CD14-positive monocyte (primary cell): ENCODE measurements around the gene CD226. TPM values are rescaled to one million over a fixed set of nuclear protein-coding genes. Genes with fewer than 3 reads are reported as not detected.

Experiments
- DNase-seq, 3 donors: peaks; one replicate each; pipeline ENCODE4 v3.0.0-alpha.2; 2011 to 2022
- H2AFZ ChIP-seq: 2 replicates; pipeline ENCODE4 v1.6.0; 2012; ENCODE audit warnings: mild to moderate bottlenecking, low read depth, low read length, inconsistent platforms; ENCODE audit not compliant: insufficient read depth, poor library complexity, severe bottlenecking
- H3K27ac ChIP-seq, 2 donors: 1 replicate in 1 of 2; 2 replicates in 1 of 2; pipeline ENCODE4 v1.5.1; 2012 to 2013; ENCODE audit warnings: low read length in 2 of 2, control low read depth in 1 of 2, inconsistent platforms in 1 of 2, low read depth in 1 of 2, mild to moderate bottlenecking in 1 of 2
- H3K27me3 ChIP-seq, 2 donors: one replicate each; pipeline versions ENCODE4 v1.6.0 to v1.6.1; 2011 to 2013; ENCODE audit warnings: low read length in 2 of 2; ENCODE audit not compliant: control insufficient read depth in 2 of 2, insufficient read depth in 2 of 2
- H3K36me3 ChIP-seq, 2 donors: replicated peaks in 1 of 2; 1 replicate in 1 of 2; 2 replicates in 1 of 2; pipeline versions ENCODE4 v1.5.1 to v1.6.1; 2012 to 2013; ENCODE audit warnings: low read length in 2 of 2, control low read depth in 1 of 2, inconsistent platforms in 1 of 2, mild to moderate bottlenecking in 1 of 2; ENCODE audit not compliant: insufficient read depth in 2 of 2, control insufficient read depth in 1 of 2
- H3K4me1 ChIP-seq, 2 donors: 1 replicate in 1 of 2; 2 replicates in 1 of 2; pipeline versions ENCODE4 v1.5.1 to v1.6.1; 2012 to 2013; ENCODE audit warnings: low read length in 2 of 2, control low read depth in 1 of 2, inconsistent platforms in 1 of 2, mild to moderate bottlenecking in 1 of 2, moderate library complexity in 1 of 2; ENCODE audit not compliant: insufficient read depth in 2 of 2, control insufficient read depth in 1 of 2
- H3K4me2 ChIP-seq: replicated peaks from 2 replicates; pipeline ENCODE3; 2012; ENCODE audit warnings: low read length, moderate library complexity, mild to moderate bottlenecking; ENCODE audit not compliant: poor library complexity, severe bottlenecking; ENCODE audit errors: extremely low read depth
- H3K4me3 ChIP-seq, 3 experiments: fragments of 200-600 bp in 1 of 3; sonication (generic) in 1 of 3; replicated peaks in 1 of 3; 1 replicate in 2 of 3; 2 replicates in 1 of 3; pipeline ENCODE4 v1.5.1; 2011 to 2013; ENCODE audit warnings: low read length in 3 of 3, mild to moderate bottlenecking in 3 of 3, control low read depth in 2 of 3, low read depth in 2 of 3, inconsistent platforms in 1 of 3, moderate library complexity in 1 of 3
- H3K79me2 ChIP-seq: 2 replicates; pipeline ENCODE4 v1.6.0; 2012; ENCODE audit warnings: mild to moderate bottlenecking, control low read depth, inconsistent platforms, low read length, moderate library complexity; ENCODE audit not compliant: insufficient read depth
- H3K9ac ChIP-seq: 2 replicates; pipeline ENCODE4 v1.6.0; 2017; ENCODE audit warnings: low read length, mild to moderate bottlenecking; ENCODE audit not compliant: insufficient read depth, poor library complexity, severe bottlenecking
- H3K9me3 ChIP-seq, 2 donors: replicated peaks in 1 of 2; 1 replicate in 1 of 2; 2 replicates in 1 of 2; pipeline versions ENCODE4 v1.5.1 to v1.6.1; 2012 to 2013; ENCODE audit warnings: low read length in 2 of 2, control low read depth in 1 of 2; ENCODE audit not compliant: control insufficient read depth in 1 of 2, insufficient read depth in 1 of 2
- H4K20me1 ChIP-seq: 2 replicates; pipeline ENCODE4 v1.6.0; 2012; ENCODE audit warnings: mild to moderate bottlenecking, low read length, control low read depth, moderate library complexity; ENCODE audit not compliant: insufficient read depth
- H3K27ac Mint-ChIP-seq, 7 donors: one replicate each; pipeline ENCODE4 v1.8.0; 2020; ENCODE audit warnings: mild to moderate bottlenecking in 7 of 7, mixed read lengths in 7 of 7, moderate library complexity in 6 of 7, inconsistent platforms in 2 of 7
- H3K27me3 Mint-ChIP-seq, 3 donors: one replicate each; pipeline ENCODE4 v1.8.0; 2021 to 2022; ENCODE audit warnings: low read depth in 3 of 3, mild to moderate bottlenecking in 3 of 3, mixed read lengths in 3 of 3, moderate library complexity in 3 of 3, inconsistent platforms in 1 of 3
- H3K36me3 Mint-ChIP-seq, 2 donors: one replicate each; pipeline ENCODE4 v1.8.0; 2020; ENCODE audit warnings: mixed read lengths in 2 of 2, inconsistent platforms in 1 of 2, mild to moderate bottlenecking in 1 of 2
- H3K4me1 Mint-ChIP-seq: one replicate; pipeline ENCODE4 v1.8.0; 2020; ENCODE audit warnings: mild to moderate bottlenecking, mixed read lengths
- H3K4me3 Mint-ChIP-seq, 2 donors: one replicate each; pipeline ENCODE4 v1.8.0; 2020; ENCODE audit warnings: mild to moderate bottlenecking in 2 of 2, mixed read lengths in 2 of 2, moderate library complexity in 1 of 2
- H3K9me3 Mint-ChIP-seq, 7 donors: one replicate each; pipeline ENCODE4 v1.8.0; 2020 to 2022; ENCODE audit warnings: mixed read lengths in 7 of 7, mild to moderate bottlenecking in 6 of 7, moderate library complexity in 6 of 7, inconsistent platforms in 2 of 7
- WGBS: methylation state at CpG from one replicate; pipeline ENCODE4 v1.1.5; 2013; ENCODE audit warnings: missing lambda C conversion rate; ENCODE audit not compliant: insufficient coverage; 5-methylcytosine and 5-hydroxymethylcytosine counted together
- intact Hi-C, 2 donors: fragments of 100-400 bp; cut with micrococcal nuclease; formaldehyde crosslinking; loops; one replicate each; pipeline versions ENCODE4 v1.15.0 to v1.15.1; 2023
- polyA plus RNA-seq, 3 donors: library from polyadenylated mRNA; depleted of rRNA in 1 of 3; unstranded in 2 of 3; stranded (reverse) in 1 of 3; fragments of 300-500 nt in 2 of 3; fragments of >200 nt in 1 of 3; fragmentation: Illumina TruSeq in 2 of 3; gene quantifications; 1 replicate in 2 of 3; 2 replicates in 1 of 3; pipeline ENCODE4 v1.2.3, GENCODE V29; 2012 to 2021
- TF ChIP-seq, protein P1 (sequence below): fragments of 200-600 bp; IDR thresholded peaks from one replicate; pipeline ENCODE4 v1.8.0; 2022; ENCODE audit warnings: antibody characterized with exemption, mild to moderate bottlenecking

CD226 gene
- polyA plus RNA-seq, 3 donors, result 0.53 to 1.1 (median 0.65) TPM

DNA sequence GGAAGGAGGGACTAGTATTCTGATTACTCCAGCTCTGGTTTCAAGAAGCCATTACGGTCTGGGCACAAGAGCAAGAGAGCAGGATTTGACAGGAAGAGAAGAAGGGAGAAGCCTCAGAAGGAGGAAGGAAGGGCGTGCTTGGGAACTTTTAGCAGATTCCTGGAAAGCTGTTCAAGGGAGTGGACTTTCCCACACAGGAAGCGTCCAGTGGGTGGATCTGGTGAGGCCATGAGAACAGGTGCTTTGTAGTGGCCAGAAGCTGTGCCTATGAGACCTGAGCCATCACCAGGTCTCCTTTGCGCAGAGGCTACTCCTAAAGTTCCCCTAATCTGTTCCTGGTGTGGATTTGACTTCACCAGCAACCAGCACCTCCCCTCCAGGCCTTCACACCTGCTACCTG, 62.3 kb downstream of the CD226 start:
- peaks cover 0 to 2% (median 0%) of the 10 kb centered on the region in 3 donors for H3K27me3 Mint-ChIP-seq

GRCh38 chr18:69883781-69884180, 63.9 kb downstream of the CD226 start:
- Histone ChIP-seq H3K9me3 (peaks cover 0 to 4% of the 10 kb centered on the region in 2 donors), H3K79me2 (no peaks in the 10 kb centered on the region), H3K27me3 (no peaks in the 10 kb centered on the region), H3K4me1 (no peaks in the 10 kb centered on the region), H3K9ac (no peak overlapping the region), H3K4me3 (no peak overlapping the region), H3K27ac (no peak overlapping the region), H4K20me1 (no peaks in the 10 kb centered on the region), H2AFZ (no peak overlapping the region), H3K4me2 (no peak overlapping the region), H3K36me3 (no peaks in the 10 kb centered on the region)
- DNase-seq, result no peak
- TF ChIP-seq, protein P1, sequence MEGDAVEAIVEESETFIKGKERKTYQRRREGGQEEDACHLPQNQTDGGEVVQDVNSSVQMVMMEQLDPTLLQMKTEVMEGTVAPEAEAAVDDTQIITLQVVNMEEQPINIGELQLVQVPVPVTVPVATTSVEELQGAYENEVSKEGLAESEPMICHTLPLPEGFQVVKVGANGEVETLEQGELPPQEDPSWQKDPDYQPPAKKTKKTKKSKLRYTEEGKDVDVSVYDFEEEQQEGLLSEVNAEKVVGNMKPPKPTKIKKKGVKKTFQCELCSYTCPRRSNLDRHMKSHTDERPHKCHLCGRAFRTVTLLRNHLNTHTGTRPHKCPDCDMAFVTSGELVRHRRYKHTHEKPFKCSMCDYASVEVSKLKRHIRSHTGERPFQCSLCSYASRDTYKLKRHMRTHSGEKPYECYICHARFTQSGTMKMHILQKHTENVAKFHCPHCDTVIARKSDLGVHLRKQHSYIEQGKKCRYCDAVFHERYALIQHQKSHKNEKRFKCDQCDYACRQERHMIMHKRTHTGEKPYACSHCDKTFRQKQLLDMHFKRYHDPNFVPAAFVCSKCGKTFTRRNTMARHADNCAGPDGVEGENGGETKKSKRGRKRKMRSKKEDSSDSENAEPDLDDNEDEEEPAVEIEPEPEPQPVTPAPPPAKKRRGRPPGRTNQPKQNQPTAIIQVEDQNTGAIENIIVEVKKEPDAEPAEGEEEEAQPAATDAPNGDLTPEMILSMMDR, result no peak
- intact Hi-C loops, result no loop called here
- H3K4me1 Mint-ChIP-seq, result no peaks in the 10 kb centered on the region
- H3K27me3 Mint-ChIP-seq, result peaks cover 0 to 2% (median 0%) of the 10 kb centered on the region in 3 donors
- no peak overlapping the region for H3K4me3 Mint-ChIP-seq
- WGBS, result 52% methylated on average over 3 of the region's 3 CpGs
- H3K9me3 Mint-ChIP-seq, result peaks cover 0 to 13% (median 4%) of the 10 kb centered on the region in 7 donors
- no peak overlapping the region for H3K27ac Mint-ChIP-seq
- H3K36me3 Mint-ChIP-seq, result no peaks in the 10 kb centered on the region

More for the DNA sequence above, 62.3 kb downstream of the CD226 start:
- Histone ChIP-seq H3K27me3 (no peaks in the 10 kb centered on the region), H3K4me1 (no peaks in the 10 kb centered on the region), H3K27ac (no peak overlapping the region), H3K4me2 (no peak overlapping the region), H3K9ac (no peak overlapping the region), H3K9me3 (peaks cover 0 to 4% of the 10 kb centered on the region in 2 donors), H3K79me2 (no peaks in the 10 kb centered on the region), H2AFZ (no peak overlapping the region), H3K4me3 (no peak overlapping the region), H4K20me1 (no peaks in the 10 kb centered on the region), H3K36me3 (no peaks in the 10 kb centered on the region)
- intact Hi-C loops, result no loop called here
- Mint-ChIP-seq H3K27ac (peak overlapping the region in 1 of 7 donors; percentile 16), H3K4me3 (no peak overlapping the region), H3K4me1 (no peaks in the 10 kb centered on the region), H3K9me3 (peaks cover 0 to 8% (median 2%) of the 10 kb centered on the region in 7 donors), H3K36me3 (no peaks in the 10 kb centered on the region)
- TF ChIP-seq, protein P1, result no peak
- no peak for DNase-seq
- 94% methylated on average over 2 of the region's 4 CpGs for WGBS
